Measurements from ENCODE around the gene SLC16A3. TPM values are rescaled to one million over a fixed set of nuclear protein-coding genes. Genes with fewer than 3 reads are reported as not detected.
"Not testable (repeated sequence)": the region's sequence is repeated elsewhere in the genome, so short reads cannot be mapped to it uniquely, and the experiment has no call there.

Gene SLC16A3
- total and polyA plus RNA-seq, 2 donors (not counting 3 experiments of a cell fraction or from before 2014, with no cell fraction given) = 95.9 to 171 TPM

- Histone ChIP-seq H3K9ac (replicated peaks; ENCODE audit: extremely low read depth, insufficient read depth, low read length) (no peak overlapping the region), H3K79me2 (ENCODE audit: control insufficient read depth, insufficient read depth, low read length) (peaks cover 77% of the 10 kb centered on the region), H3K4me2 (ENCODE audit: insufficient read depth, low read length) (no peak overlapping the region), H3K9me1 (replicated peaks; ENCODE audit: control insufficient read depth, extremely low read depth, insufficient read depth, low read length) (no peaks in the 10 kb centered on the region), H3K27ac (ENCODE audit: insufficient read depth, low read depth, low read length) (no peak overlapping the region), H4K20me1 (replicated peaks; ENCODE audit: control insufficient read depth, extremely low read depth, insufficient read depth, low read length) (no peaks in the 10 kb centered on the region), H2AFZ (ENCODE audit: low read depth, low read length) (no peak overlapping the region), H3K4me1 (ENCODE audit: control insufficient read depth, extremely low read depth, insufficient read depth, low read length) (no peaks in the 10 kb centered on the region), H3K36me3 (ENCODE audit: control insufficient read depth in 2 of 2, extremely low read depth in 1 of 2, insufficient read depth in 2 of 2, low read length in 2 of 2) (peaks cover 43 to 56% of the 10 kb centered on the region in 2 experiments), H3K9me3 (replicated peaks; ENCODE audit: control insufficient read depth, insufficient read depth, low read length) (no peaks in the 10 kb centered on the region), H3K4me3 (replicated peaks in 1 of 3; ENCODE audit: insufficient read depth in 1 of 3, low read depth in 1 of 3, low read length in 3 of 3) (no peak overlapping the region), H3K27me3 (ENCODE audit: control insufficient read depth in 2 of 2, insufficient read depth in 2 of 2, low read length in 2 of 2) (no peaks in the 10 kb centered on the region)
- TF ChIP-seq POLR2AphosphoS5 (IDR thresholded peaks at IDR 0.05; ENCODE audit: insufficient read depth, low read depth, low read length) (no peak), EZH2 (IDR thresholded peaks at IDR 0.05; ENCODE audit: borderline replicate concordance, low read depth, low read length, severe bottlenecking) (no peak), JUN (IDR thresholded peaks at IDR 0.05; ENCODE audit: borderline replicate concordance, insufficient read depth, insufficient read length, low read depth) (no peak), MYC (IDR thresholded peaks at IDR 0.05; ENCODE audit: low read depth, low read length) (no peak), MAX (IDR thresholded peaks at IDR 0.05; ENCODE audit: insufficient read depth, insufficient read length) (no peak), POLR2A (IDR thresholded peaks at IDR 0.05; ENCODE audit: low read depth, low read length) (no peak), FOS (IDR thresholded peaks at IDR 0.05; ENCODE audit: borderline replicate concordance, insufficient read depth, low read length) (no peak), GATA2 (IDR thresholded peaks at IDR 0.05; ENCODE audit: insufficient read depth, insufficient read length, low read depth, low read length) (no peak)
- TF ChIP-seq, protein P1, sequence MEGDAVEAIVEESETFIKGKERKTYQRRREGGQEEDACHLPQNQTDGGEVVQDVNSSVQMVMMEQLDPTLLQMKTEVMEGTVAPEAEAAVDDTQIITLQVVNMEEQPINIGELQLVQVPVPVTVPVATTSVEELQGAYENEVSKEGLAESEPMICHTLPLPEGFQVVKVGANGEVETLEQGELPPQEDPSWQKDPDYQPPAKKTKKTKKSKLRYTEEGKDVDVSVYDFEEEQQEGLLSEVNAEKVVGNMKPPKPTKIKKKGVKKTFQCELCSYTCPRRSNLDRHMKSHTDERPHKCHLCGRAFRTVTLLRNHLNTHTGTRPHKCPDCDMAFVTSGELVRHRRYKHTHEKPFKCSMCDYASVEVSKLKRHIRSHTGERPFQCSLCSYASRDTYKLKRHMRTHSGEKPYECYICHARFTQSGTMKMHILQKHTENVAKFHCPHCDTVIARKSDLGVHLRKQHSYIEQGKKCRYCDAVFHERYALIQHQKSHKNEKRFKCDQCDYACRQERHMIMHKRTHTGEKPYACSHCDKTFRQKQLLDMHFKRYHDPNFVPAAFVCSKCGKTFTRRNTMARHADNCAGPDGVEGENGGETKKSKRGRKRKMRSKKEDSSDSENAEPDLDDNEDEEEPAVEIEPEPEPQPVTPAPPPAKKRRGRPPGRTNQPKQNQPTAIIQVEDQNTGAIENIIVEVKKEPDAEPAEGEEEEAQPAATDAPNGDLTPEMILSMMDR (IDR thresholded peaks at IDR 0.05; ENCODE audit: extremely low read depth in 1 of 2, insufficient read depth in 1 of 2, low read depth in 1 of 2, low read length in 2 of 2) = no peak
- DNase-seq (ENCODE audit: low read depth, low spot score) (no peak), FAIRE-seq (no peak)
- ChIA-PET CTCF (no interaction called here), POLR2A (no interaction called here)
- BruUV-seq (replicated peaks) = no TSS peak
- dilution Hi-C loops (cut with MboI; ENCODE audit: extremely low pct_ligation_motif_present, low sequenced_read_pairs) = no loop called here
- intact Hi-C loops (cut with micrococcal nuclease) = no loop called here
Measured at GRCh38 chr17:82258555-82258954, 29.7 kb downstream of the SLC16A3 start.

- BruUV-seq (replicated peaks); H4K20me1 ChIP-seq (replicated peaks; ENCODE audit: control insufficient read depth, extremely low read depth, insufficient read depth, low read length); H3K27ac ChIP-seq (ENCODE audit: insufficient read depth, low read depth, low read length); FAIRE-seq; dilution Hi-C loops (cut with MboI; ENCODE audit: extremely low pct_ligation_motif_present, low sequenced_read_pairs); H3K9me1 ChIP-seq (replicated peaks; ENCODE audit: control insufficient read depth, extremely low read depth, insufficient read depth, low read length); DNase-seq (ENCODE audit: low read depth, low spot score); H3K9me3 ChIP-seq (replicated peaks; ENCODE audit: control insufficient read depth, insufficient read depth, low read length); intact Hi-C loops (cut with micrococcal nuclease); H3K4me1 ChIP-seq (ENCODE audit: control insufficient read depth, extremely low read depth, insufficient read depth, low read length); H3K4me2 ChIP-seq (ENCODE audit: insufficient read depth, low read length); H3K9ac ChIP-seq (replicated peaks; ENCODE audit: extremely low read depth, insufficient read depth, low read length); H3K27me3 ChIP-seq (ENCODE audit: control insufficient read depth in 2 of 2, insufficient read depth in 2 of 2, low read length in 2 of 2); POLR2A ChIA-PET; H2AFZ ChIP-seq (ENCODE audit: low read depth, low read length); H3K4me3 ChIP-seq (replicated peaks in 1 of 3; ENCODE audit: insufficient read depth in 1 of 3, low read depth in 1 of 3, low read length in 3 of 3); CTCF ChIA-PET: not testable (repeated sequence)
- Histone ChIP-seq H3K79me2 (ENCODE audit: control insufficient read depth, insufficient read depth, low read length) (peaks cover 91% of the 10 kb centered on the region), H3K36me3 (ENCODE audit: control insufficient read depth in 2 of 2, extremely low read depth in 1 of 2, insufficient read depth in 2 of 2, low read length in 2 of 2) (peaks cover 48 to 67% of the 10 kb centered on the region in 2 experiments)
Measured at GRCh38 chr17:82259972-82260961, 31.4 kb downstream of the SLC16A3 start.
